Ovary (tissue), 9 donors: Measurements from ENCODE around the gene HIP1. TPM values are rescaled to one million over a fixed set of nuclear protein-coding genes. Genes with fewer than 3 reads are reported as not detected.

Experiments
- DNase-seq, 5 donors: peaks; one replicate each; pipeline ENCODE4 v3.0.0-alpha.2; 2019 to 2020
- H3K27ac ChIP-seq, 2 donors: fragments of 200-600 bp; one replicate each; pipeline versions ENCODE4 v1.5.1 to v1.8.0; 2019 to 2022
- H3K27me3 ChIP-seq: fragments of 200-600 bp; one replicate; pipeline ENCODE4 v1.8.0; 2022
- H3K36me3 ChIP-seq: fragments of 200-600 bp; sonication (generic); one replicate; pipeline ENCODE4 v1.5.1; 2019
- H3K4me1 ChIP-seq: one replicate; pipeline ENCODE4 v1.8.1; 2013; ENCODE audit warnings: mild to moderate bottlenecking, moderate library complexity; ENCODE audit not compliant: insufficient read depth
- H3K4me3 ChIP-seq: fragments of 200-600 bp; sonication (generic); one replicate; pipeline ENCODE4 v1.5.1; 2017
- H3K9me3 ChIP-seq, 2 donors: fragments of 200-600 bp in 1 of 2; sonication (generic) in 1 of 2; one replicate each; pipeline versions ENCODE4 v1.5.1 to v1.8.1; 2013 to 2019; ENCODE audit warnings: mild to moderate bottlenecking in 1 of 2, moderate library complexity in 1 of 2
- CTCF ChIP-seq, 3 donors: fragments of 450-650 bp in 2 of 3; fragments of 200-600 bp in 1 of 3; IDR thresholded peaks; one replicate each; pipeline versions ENCODE4 v1.5.1 to v1.8.0; 2016 to 2022; ENCODE audit warnings: antibody characterized with exemption in 3 of 3, mild to moderate bottlenecking in 1 of 3
- EP300 ChIP-seq: sonication (generic); formaldehyde crosslinking; IDR thresholded peaks from one replicate; pipeline ENCODE4 v1.6.1; 2017; ENCODE audit warnings: antibody characterized with exemption
- POLR2A ChIP-seq: fragments of 450-650 bp; IDR thresholded peaks from one replicate; pipeline ENCODE4 v1.6.1; 2017; ENCODE audit warnings: antibody characterized with exemption, mild to moderate bottlenecking, moderate library complexity
- WGBS, 3 donors: extraction: QIAGEN DNeasy Blood & Tissue Kit in 1 of 3; methylation state at CpG; one replicate each; pipeline versions ENCODE4 v1.1.5 to v1.1.7; 2013 to 2017; 5-methylcytosine and 5-hydroxymethylcytosine counted together
- intact Hi-C, 4 donors: fragments of 100-400 bp; cut with DNase I; formaldehyde crosslinking; loops; one replicate each; pipeline versions ENCODE4 v1.11.0 to v1.15.1; 2022 to 2023
- polyA plus RNA-seq, 2 donors: library from polyadenylated mRNA; stranded (reverse); fragments of 200-250 nt in 1 of 2; fragments of 350-450 nt in 1 of 2; fragmentation: Illumina TruSeq in 1 of 2; extraction: RNeasy Lipid Tissue Mini Kit (QIAGEN cat#74804) in 1 of 2; gene quantifications; one replicate each; pipeline ENCODE4 v1.2.3, GENCODE V29; 2013 to 2014
- total RNA-seq, 7 donors: library from RNA; depleted of rRNA in 2 of 7; stranded (reverse); fragments of >200 nt in 2 of 7; fragmentation: NEBNext Ultra II Directional in 3 of 7; extraction: Animal tissue kit (Norgen Biotek cat#: 25700) in 3 of 7; gene quantifications; one replicate each; pipeline versions ENCODE4 v1.1.0 to v1.2.4, GENCODE V29; 2016 to 2023
- donor health status: DM: no; HTN: no; CAD: no; lungs with moderate emphysema.
- donor health status: DM: no; HTN: no; CAD: no.
- donor health status: Bipolar disorder and iron deficiency.
- donor health status: DM: yes; HTN: yes; CAD: no.
- donor health status: DM: no; HTN: no; CAD: no.
- donor health status: DM: yes; HTN: yes; CAD: no.

HIP1 gene
- total and polyA plus RNA-seq, 9 donors = 9.4 to 31.4 (median 16.8) TPM

GRCh38 chr7:75654855-75655254, 83.9 kb downstream of the HIP1 start:
- 87 to 92% (median 90%) methylated on average over 4 of the region's 4 CpGs for WGBS, 3 donors
- Histone ChIP-seq H3K36me3 (no peaks in the 10 kb centered on the region), H3K4me3 (no peak overlapping the region), H3K27me3 (no peaks in the 10 kb centered on the region), H3K27ac (no peak overlapping the region), H3K9me3 (no peaks in the 10 kb centered on the region), H3K4me1 (peaks cover 22% of the 10 kb centered on the region)
- intact Hi-C loops = no loop called here
- DNase-seq = no peak
- TF ChIP-seq POLR2A (no peak), CTCF (IDR thresholded peaks at IDR 0.05) (no peak), EP300 (no peak)

GRCh38 chr7:75653651-75654050, 85.1 kb downstream of the HIP1 start:
- no peak for TF ChIP-seq EP300
- TF ChIP-seq CTCF (IDR thresholded peaks at IDR 0.05) = no peak
- no peak for TF ChIP-seq POLR2A
- Histone ChIP-seq H3K9me3 (no peaks in the 10 kb centered on the region), H3K27ac (no peak overlapping the region), H3K4me1 (peaks cover 19% of the 10 kb centered on the region), H3K27me3 (no peaks in the 10 kb centered on the region), H3K4me3 (no peak overlapping the region), H3K36me3 (no peaks in the 10 kb centered on the region)
- WGBS, 3 donors = 92% methylated on average over 7 of the region's 7 CpGs
- DNase-seq = no peak
- intact Hi-C loops = no loop called here

- intact Hi-C loops = no loop called here
- Histone ChIP-seq H3K27ac (no peak overlapping the region), H3K4me3 (no peak overlapping the region), H3K27me3 (no peaks in the 10 kb centered on the region), H3K9me3 (no peaks in the 10 kb centered on the region), H3K4me1 (peaks cover 15% of the 10 kb centered on the region), H3K36me3 (no peaks in the 10 kb centered on the region)
- TF ChIP-seq EP300 (no peak), POLR2A (no peak), CTCF (IDR thresholded peaks at IDR 0.05) (no peak)
- DNase-seq = no peak
- WGBS, 3 donors = 92 to 98% (median 95%) methylated on average over 1 of the region's 1 CpG
These were observed 86.0 kb downstream of the HIP1 start for GRCh38 chr7:75652788-75653187.

GRCh38 chr7:75650681-75651080, 88.1 kb downstream of the HIP1 start:
- TF ChIP-seq POLR2A (no peak), EP300 (no peak), CTCF (IDR thresholded peaks at IDR 0.05) (no peak)
- no peaks in the 10 kb centered on the region for H3K27me3 ChIP-seq
- no peaks in the 10 kb centered on the region for H3K9me3 ChIP-seq
- H3K4me1 ChIP-seq = peaks cover 10% of the 10 kb centered on the region
- H3K4me3 ChIP-seq = no peak overlapping the region
- 41 to 47% (median 44%) methylated on average over 9 of the region's 9 CpGs for WGBS, 3 donors
- no peak overlapping the region for H3K27ac ChIP-seq
- H3K36me3 ChIP-seq = no peaks in the 10 kb centered on the region
- peak in 1 of 5 donors; percentile 42 for DNase-seq
- intact Hi-C loops = no loop called here

GRCh38 chr7:75650062-75650461, 88.7 kb downstream of the HIP1 start:
- Histone ChIP-seq H3K4me1 (peaks cover 10% of the 10 kb centered on the region), H3K27me3 (no peaks in the 10 kb centered on the region), H3K9me3 (no peaks in the 10 kb centered on the region), H3K36me3 (no peaks in the 10 kb centered on the region), H3K4me3 (no peak overlapping the region), H3K27ac (no peak overlapping the region)
- WGBS, 3 donors = 70 to 74% (median 71%) methylated on average over 7 of the region's 7 CpGs
- no peak for DNase-seq
- intact Hi-C loops = no loop called here
- TF ChIP-seq POLR2A (no peak), EP300 (no peak), CTCF (IDR thresholded peaks at IDR 0.05) (no peak)
